HL-60 (cell line): ENCODE data around the gene SHISAL2A.

Experiments
- DNase-seq, 2 experiments: peaks; one replicate each; pipeline ENCODE4 v3.0.0-alpha.2; 2010 to 2020; ENCODE audit warnings: low read depth in 1 of 2, low spot score in 1 of 2
- H3K27ac ChIP-seq: fragments of 250-450 bp; sonication (Bioruptor Pico); replicated peaks from 2 replicates; pipeline ENCODE4 v1.5.1; 2020; ENCODE audit warnings: mild to moderate bottlenecking, moderate library complexity
- H3K27me3 ChIP-seq: fragments of 250-450 bp; sonication (Bioruptor Pico); 2 replicates; pipeline ENCODE4 v1.5.1; 2021; ENCODE audit warnings: mild to moderate bottlenecking, moderate library complexity; ENCODE audit not compliant: insufficient read depth, poor library complexity, severe bottlenecking
- H3K4me3 ChIP-seq: replicated peaks from 2 replicates; pipeline ENCODE4 v1.5.1; 2011; ENCODE audit warnings: mild to moderate bottlenecking, control low read depth, low read length; ENCODE audit not compliant: insufficient read depth
- GABPA ChIP-seq: IDR thresholded peaks from 2 replicates; pipeline ENCODE4 v1.6.1; 2012; ENCODE audit warnings: low read depth
- POLR2AphosphoS5 ChIP-seq: IDR thresholded peaks from 2 replicates; pipeline ENCODE4 v1.6.1; 2012; ENCODE audit warnings: low read depth
- SPI1 ChIP-seq: IDR thresholded peaks from 2 replicates; pipeline ENCODE4 v1.6.1; 2012; ENCODE audit warnings: low read depth, mild to moderate bottlenecking, borderline replicate concordance
- TF ChIP-seq, protein P1 (sequence below): IDR thresholded peaks from one replicate; pipeline ENCODE4 v1.5.1; 2011; ENCODE audit warnings: low read length, control low read depth, inconsistent platforms; ENCODE audit not compliant: insufficient read depth
- TF ChIP-seq, protein P2 (sequence below): IDR thresholded peaks from 2 replicates; pipeline ENCODE4 v1.6.1; 2012; ENCODE audit warnings: low read depth; ENCODE audit not compliant: insufficient replicate concordance

Gene SHISAL2A

DNA sequence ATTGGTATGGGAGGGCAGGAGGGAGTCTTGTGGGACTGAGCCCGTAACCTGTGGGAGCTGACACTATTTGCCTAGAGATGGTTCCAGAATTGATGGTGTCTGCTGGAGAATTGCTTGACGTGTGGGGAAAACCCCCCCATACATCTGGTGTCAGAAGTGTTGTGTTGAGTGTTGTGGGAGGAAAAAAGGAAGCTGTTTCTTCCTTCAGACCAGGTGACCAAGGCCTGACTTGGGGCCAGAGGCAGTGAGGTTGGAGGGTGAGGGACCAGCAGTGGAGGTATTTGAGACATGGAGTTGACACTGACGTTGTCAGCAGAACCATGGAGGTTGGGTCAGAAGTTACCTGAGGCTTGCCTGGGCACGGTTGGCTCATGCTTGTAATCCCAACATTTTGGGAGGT, 8.3 kb downstream of the SHISAL2A start:
- peak in 1 of 2 experiments; percentile 60 for DNase-seq
- no peak overlapping the region for H3K4me3 ChIP-seq
- H3K27ac ChIP-seq: peak overlapping the region; percentile 30
- no peaks in the 10 kb centered on the region for H3K27me3 ChIP-seq
- TF ChIP-seq, protein P1, sequence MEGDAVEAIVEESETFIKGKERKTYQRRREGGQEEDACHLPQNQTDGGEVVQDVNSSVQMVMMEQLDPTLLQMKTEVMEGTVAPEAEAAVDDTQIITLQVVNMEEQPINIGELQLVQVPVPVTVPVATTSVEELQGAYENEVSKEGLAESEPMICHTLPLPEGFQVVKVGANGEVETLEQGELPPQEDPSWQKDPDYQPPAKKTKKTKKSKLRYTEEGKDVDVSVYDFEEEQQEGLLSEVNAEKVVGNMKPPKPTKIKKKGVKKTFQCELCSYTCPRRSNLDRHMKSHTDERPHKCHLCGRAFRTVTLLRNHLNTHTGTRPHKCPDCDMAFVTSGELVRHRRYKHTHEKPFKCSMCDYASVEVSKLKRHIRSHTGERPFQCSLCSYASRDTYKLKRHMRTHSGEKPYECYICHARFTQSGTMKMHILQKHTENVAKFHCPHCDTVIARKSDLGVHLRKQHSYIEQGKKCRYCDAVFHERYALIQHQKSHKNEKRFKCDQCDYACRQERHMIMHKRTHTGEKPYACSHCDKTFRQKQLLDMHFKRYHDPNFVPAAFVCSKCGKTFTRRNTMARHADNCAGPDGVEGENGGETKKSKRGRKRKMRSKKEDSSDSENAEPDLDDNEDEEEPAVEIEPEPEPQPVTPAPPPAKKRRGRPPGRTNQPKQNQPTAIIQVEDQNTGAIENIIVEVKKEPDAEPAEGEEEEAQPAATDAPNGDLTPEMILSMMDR: no peak
- TF ChIP-seq SPI1 (no peak), POLR2AphosphoS5 (peak; percentile 24; the same call in 1 of the 2 replicates), GABPA (no peak)
- TF ChIP-seq, protein P2, sequence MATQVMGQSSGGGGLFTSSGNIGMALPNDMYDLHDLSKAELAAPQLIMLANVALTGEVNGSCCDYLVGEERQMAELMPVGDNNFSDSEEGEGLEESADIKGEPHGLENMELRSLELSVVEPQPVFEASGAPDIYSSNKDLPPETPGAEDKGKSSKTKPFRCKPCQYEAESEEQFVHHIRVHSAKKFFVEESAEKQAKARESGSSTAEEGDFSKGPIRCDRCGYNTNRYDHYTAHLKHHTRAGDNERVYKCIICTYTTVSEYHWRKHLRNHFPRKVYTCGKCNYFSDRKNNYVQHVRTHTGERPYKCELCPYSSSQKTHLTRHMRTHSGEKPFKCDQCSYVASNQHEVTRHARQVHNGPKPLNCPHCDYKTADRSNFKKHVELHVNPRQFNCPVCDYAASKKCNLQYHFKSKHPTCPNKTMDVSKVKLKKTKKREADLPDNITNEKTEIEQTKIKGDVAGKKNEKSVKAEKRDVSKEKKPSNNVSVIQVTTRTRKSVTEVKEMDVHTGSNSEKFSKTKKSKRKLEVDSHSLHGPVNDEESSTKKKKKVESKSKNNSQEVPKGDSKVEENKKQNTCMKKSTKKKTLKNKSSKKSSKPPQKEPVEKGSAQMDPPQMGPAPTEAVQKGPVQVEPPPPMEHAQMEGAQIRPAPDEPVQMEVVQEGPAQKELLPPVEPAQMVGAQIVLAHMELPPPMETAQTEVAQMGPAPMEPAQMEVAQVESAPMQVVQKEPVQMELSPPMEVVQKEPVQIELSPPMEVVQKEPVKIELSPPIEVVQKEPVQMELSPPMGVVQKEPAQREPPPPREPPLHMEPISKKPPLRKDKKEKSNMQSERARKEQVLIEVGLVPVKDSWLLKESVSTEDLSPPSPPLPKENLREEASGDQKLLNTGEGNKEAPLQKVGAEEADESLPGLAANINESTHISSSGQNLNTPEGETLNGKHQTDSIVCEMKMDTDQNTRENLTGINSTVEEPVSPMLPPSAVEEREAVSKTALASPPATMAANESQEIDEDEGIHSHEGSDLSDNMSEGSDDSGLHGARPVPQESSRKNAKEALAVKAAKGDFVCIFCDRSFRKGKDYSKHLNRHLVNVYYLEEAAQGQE: no peak

DNA sequence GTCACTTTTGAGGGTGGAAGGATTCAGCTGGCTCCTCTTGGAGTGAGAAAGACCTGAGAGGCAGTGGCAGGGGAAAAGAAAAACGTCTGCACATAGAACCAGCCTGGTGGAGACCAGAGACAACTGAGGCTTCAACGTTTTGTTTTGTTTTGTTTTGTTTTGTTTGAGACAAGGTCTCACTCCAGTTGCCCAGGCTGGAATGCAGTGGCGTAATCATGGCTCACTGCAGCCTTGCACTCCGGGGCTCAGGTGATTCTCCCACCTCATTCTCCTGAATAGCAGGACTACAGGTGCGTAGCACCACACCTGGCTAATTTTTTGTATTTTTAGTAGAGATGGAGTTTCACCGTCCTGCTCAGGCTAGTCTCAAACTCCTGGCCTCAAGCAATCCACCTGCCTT, 12.3 kb downstream of the SHISAL2A start:
- TF ChIP-seq GABPA: no peak
- TF ChIP-seq, protein P1: no peak
- TF ChIP-seq SPI1: no peak
- TF ChIP-seq POLR2AphosphoS5: no peak
- TF ChIP-seq, protein P2: no peak
- Histone ChIP-seq H3K27me3 (no peaks in the 10 kb centered on the region), H3K4me3 (no peak overlapping the region), H3K27ac (no peak overlapping the region)
- DNase-seq: no peak

DNA sequence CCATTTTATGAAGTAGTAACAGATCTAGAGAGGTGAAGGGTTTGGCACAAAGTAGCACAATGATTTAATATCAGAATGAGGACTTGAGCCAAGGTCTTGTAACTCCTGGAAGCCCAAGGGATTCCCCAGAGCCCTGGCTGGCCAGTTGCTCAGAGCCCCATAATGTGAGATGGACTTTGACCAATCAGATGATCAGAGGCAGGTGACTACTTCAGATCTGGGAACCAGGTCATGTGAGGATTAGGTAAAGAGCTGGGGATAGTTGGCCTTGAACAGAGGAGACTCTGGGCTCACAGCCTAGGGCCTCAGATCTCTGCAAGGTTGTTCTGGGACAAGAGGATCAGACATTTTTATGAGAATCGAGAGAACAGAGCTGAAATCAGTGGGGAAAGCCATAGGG, 18.9 kb downstream of the SHISAL2A start:
- Histone ChIP-seq H3K27me3 (no peaks in the 10 kb centered on the region), H3K27ac (no peak overlapping the region), H3K4me3 (no peak overlapping the region)
- TF ChIP-seq GABPA: no peak
- TF ChIP-seq SPI1: no peak
- TF ChIP-seq POLR2AphosphoS5: no peak
- TF ChIP-seq, protein P2: no peak
- TF ChIP-seq, protein P1: no peak
- DNase-seq: no peak
